Testis (tissue), 3 donors: Measurements from ENCODE around the gene EIF4G2. TPM values are rescaled to one million over a fixed set of nuclear protein-coding genes. Genes with fewer than 3 reads are reported as not detected.
A peak's percentile ranks its signal among the peaks of the same experiment; 100 is the strongest.

Source experiments
- DNase-seq: peaks from one replicate; pipeline ENCODE4 v3.0.0-alpha.2; 2019
- H3K27ac ChIP-seq, 2 donors: fragments of 200-600 bp; sonication (generic); one replicate each; pipeline ENCODE4 v1.5.1; 2019
- H3K27me3 ChIP-seq: fragments of 200-600 bp; sonication (generic); one replicate; pipeline ENCODE4 v1.5.1; 2019
- H3K36me3 ChIP-seq: fragments of 200-600 bp; sonication (generic); one replicate; pipeline ENCODE4 v1.5.1; 2017; ENCODE audit warnings: low read depth; ENCODE audit errors: missing control alignments
- H3K4me1 ChIP-seq: fragments of 200-600 bp; sonication (generic); one replicate; pipeline ENCODE4 v1.5.1; 2019
- H3K4me3 ChIP-seq, 2 donors: fragments of 200-600 bp; sonication (generic); one replicate each; pipeline ENCODE4 v1.5.1; 2017 to 2019
- H3K9me3 ChIP-seq: fragments of 200-600 bp; sonication (generic); one replicate; pipeline ENCODE4 v1.5.1; 2017
- CTCF ChIP-seq, 3 experiments: fragments of 450-650 bp in 2 of 3; fragments of 200-600 bp in 1 of 3; sonication (generic) in 1 of 3; IDR thresholded peaks; one replicate each; pipeline ENCODE4 v1.5.1; 2016 to 2019; ENCODE audit warnings: antibody characterized with exemption in 3 of 3, mild to moderate bottlenecking in 2 of 3, moderate library complexity in 1 of 3
- POLR2A ChIP-seq: fragments of 450-650 bp; IDR thresholded peaks from one replicate; pipeline ENCODE4 v1.6.1; 2017; ENCODE audit warnings: antibody characterized with exemption, mild to moderate bottlenecking, moderate library complexity
- WGBS, 2 donors: methylation state at CpG; one replicate each; pipeline ENCODE4 v1.1.5; 2018; 5-methylcytosine and 5-hydroxymethylcytosine counted together
- intact Hi-C: fragments of 100-400 bp; cut with DNase I; formaldehyde crosslinking; loops from one replicate; pipeline ENCODE4 v1.15.1; 2023; ENCODE audit warnings: low total_unique reads
- polyA plus RNA-seq: library from polyadenylated mRNA; stranded (reverse); fragments of 350-450 nt; fragmentation: Illumina TruSeq; extraction: RNeasy Lipid Tissue Mini Kit (QIAGEN cat#74804); gene quantifications from one replicate; pipeline ENCODE4 v1.2.3, GENCODE V29; 2014; ENCODE audit warnings: low read depth, low replicate concordance; ENCODE audit not compliant: insufficient read depth
- total RNA-seq, 2 donors: library from RNA; depleted of rRNA; stranded (reverse); fragments of >200 nt; gene quantifications; one replicate each; pipeline ENCODE4 v1.2.3, GENCODE V29; 2016

The EIF4G2 gene
- total and polyA plus RNA-seq, 3 donors from 2014 or later = 451 to 519 (median 501) TPM

GRCh38 chr11:10792385-10793068 is 16.2 kb downstream of the EIF4G2 start:
- no peak overlapping the region for H3K4me3 ChIP-seq
- no peaks in the 10 kb centered on the region for H3K36me3 ChIP-seq
- TF ChIP-seq POLR2A = no peak
- peak; percentile 76 to 83 (median 83) for TF ChIP-seq CTCF (IDR thresholded peaks at IDR 0.05)
- H3K27me3 ChIP-seq = no peaks in the 10 kb centered on the region
- DNase-seq = peak; percentile 89
- intact Hi-C loops = loop anchor here (10.0 kb wide), 1 partner anchor 232 kb away; no protein-coding TSS in a partner anchor
- 8 to 10% methylated on average over 5 to 24 of the region's 24 CpGs for WGBS, 2 donors
- no peaks in the 10 kb centered on the region for H3K4me1 ChIP-seq
- H3K27ac ChIP-seq = no peak overlapping the region
- H3K9me3 ChIP-seq = no peaks in the 10 kb centered on the region

GRCh38 chr11:10786451-10786850 is 22.3 kb downstream of the EIF4G2 start:
- Histone ChIP-seq H3K36me3 (no peaks in the 10 kb centered on the region), H3K9me3 (no peaks in the 10 kb centered on the region), H3K27ac (no peak overlapping the region), H3K27me3 (no peaks in the 10 kb centered on the region), H3K4me3 (no peak overlapping the region), H3K4me1 (peaks cover 6% of the 10 kb centered on the region)
- intact Hi-C loops = no loop called here
- TF ChIP-seq POLR2A (no peak), CTCF (IDR thresholded peaks at IDR 0.05) (no peak)
- 94 to 100% methylated on average over 2 to 5 of the region's 5 CpGs for WGBS, 2 donors
- DNase-seq = no peak

- H3K27ac ChIP-seq = no peak overlapping the region
- 67 to 79% methylated on average over 4 of the region's 4 CpGs for WGBS, 2 donors
- H3K27me3 ChIP-seq = no peaks in the 10 kb centered on the region
- peaks cover 6% of the 10 kb centered on the region for H3K4me1 ChIP-seq
- no peaks in the 10 kb centered on the region for H3K36me3 ChIP-seq
- TF ChIP-seq CTCF (IDR thresholded peaks at IDR 0.05) = no peak
- TF ChIP-seq POLR2A = no peak
- DNase-seq = no peak
- H3K4me3 ChIP-seq = no peak overlapping the region
- intact Hi-C loops = no loop called here
- no peaks in the 10 kb centered on the region for H3K9me3 ChIP-seq
These were observed 23.6 kb downstream of the EIF4G2 start for GRCh38 chr11:10785146-10785474.

GRCh38 chr11:10784232-10785145 is 24.2 kb downstream of the EIF4G2 start:
- Histone ChIP-seq H3K4me3 (no peak overlapping the region), H3K4me1 (peaks cover 6% of the 10 kb centered on the region), H3K27me3 (no peaks in the 10 kb centered on the region), H3K9me3 (no peaks in the 10 kb centered on the region), H3K36me3 (no peaks in the 10 kb centered on the region), H3K27ac (no peak overlapping the region)
- 60 to 65% methylated on average over 10 of the region's 10 CpGs for WGBS, 2 donors
- no peak for DNase-seq
- TF ChIP-seq CTCF (IDR thresholded peaks at IDR 0.05) (no peak), POLR2A (no peak)
- intact Hi-C loops = no loop called here
